ENCODE measurements around the gene RAPGEF1.

The RAPGEF1 gene

DNA sequence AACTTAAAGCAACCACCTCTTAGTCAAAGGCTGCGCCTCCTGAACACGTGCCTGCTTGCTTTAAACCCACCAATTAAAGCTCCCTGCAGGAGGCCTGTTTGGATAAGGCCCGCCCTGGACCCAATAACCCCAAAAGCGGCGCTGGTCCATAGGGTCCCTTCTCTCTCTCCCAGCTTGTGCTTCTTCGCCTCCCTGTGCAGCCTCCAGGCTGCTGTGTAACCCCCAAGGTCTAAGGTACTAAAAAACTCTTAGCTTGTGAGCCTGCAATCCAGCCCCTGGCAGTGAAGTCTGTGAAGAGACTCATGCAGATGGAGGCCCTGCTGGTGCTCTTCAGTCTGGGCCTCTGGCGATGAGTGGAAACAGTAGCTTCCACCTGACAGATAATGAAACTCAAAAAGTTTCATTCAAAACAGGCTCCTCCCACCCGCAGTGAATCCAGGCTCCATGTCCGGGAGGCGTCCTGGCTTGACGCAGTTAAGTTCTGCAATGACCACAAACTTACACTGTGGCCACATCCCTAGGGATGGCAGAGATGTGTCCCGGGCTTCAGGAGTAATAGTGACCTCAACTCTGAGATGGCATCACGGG is 97.3 kb downstream of the RAPGEF1 start:
- Histone ChIP-seq H3K27me3 (ENCODE audit: insufficient read depth, low read length) (no peaks in the 10 kb centered on the region), H3K4me1 (ENCODE audit: insufficient read depth, low read length) (peaks cover 17% of the 10 kb centered on the region), H3K36me3 (ENCODE audit: insufficient read depth, low read depth, low read length) (peaks cover 22% of the 10 kb centered on the region), H3K27ac (ENCODE audit: low read length) (no peak overlapping the region), H3K9me3 (ENCODE audit: insufficient read depth, low read depth, low read length) (no peaks in the 10 kb centered on the region), H3K4me3 (ENCODE audit: low read length) (no peak overlapping the region), H3K9ac (ENCODE audit: low read depth, low read length) (no peak overlapping the region)

- Histone ChIP-seq H3K4me3 (ENCODE audit: low read length) (no peak overlapping the region), H3K27me3 (ENCODE audit: insufficient read depth, low read length) (no peaks in the 10 kb centered on the region), H3K4me1 (ENCODE audit: insufficient read depth, low read length) (peaks cover 17% of the 10 kb centered on the region), H3K27ac (ENCODE audit: low read length) (no peak overlapping the region), H3K36me3 (ENCODE audit: insufficient read depth, low read depth, low read length) (peaks cover 26% of the 10 kb centered on the region), H3K9me3 (ENCODE audit: insufficient read depth, low read depth, low read length) (no peaks in the 10 kb centered on the region), H3K9ac (ENCODE audit: low read depth, low read length) (no peak overlapping the region)
Measured at GRCh38 chr9:131641618-131642495, 98.0 kb downstream of the RAPGEF1 start.

DNA sequence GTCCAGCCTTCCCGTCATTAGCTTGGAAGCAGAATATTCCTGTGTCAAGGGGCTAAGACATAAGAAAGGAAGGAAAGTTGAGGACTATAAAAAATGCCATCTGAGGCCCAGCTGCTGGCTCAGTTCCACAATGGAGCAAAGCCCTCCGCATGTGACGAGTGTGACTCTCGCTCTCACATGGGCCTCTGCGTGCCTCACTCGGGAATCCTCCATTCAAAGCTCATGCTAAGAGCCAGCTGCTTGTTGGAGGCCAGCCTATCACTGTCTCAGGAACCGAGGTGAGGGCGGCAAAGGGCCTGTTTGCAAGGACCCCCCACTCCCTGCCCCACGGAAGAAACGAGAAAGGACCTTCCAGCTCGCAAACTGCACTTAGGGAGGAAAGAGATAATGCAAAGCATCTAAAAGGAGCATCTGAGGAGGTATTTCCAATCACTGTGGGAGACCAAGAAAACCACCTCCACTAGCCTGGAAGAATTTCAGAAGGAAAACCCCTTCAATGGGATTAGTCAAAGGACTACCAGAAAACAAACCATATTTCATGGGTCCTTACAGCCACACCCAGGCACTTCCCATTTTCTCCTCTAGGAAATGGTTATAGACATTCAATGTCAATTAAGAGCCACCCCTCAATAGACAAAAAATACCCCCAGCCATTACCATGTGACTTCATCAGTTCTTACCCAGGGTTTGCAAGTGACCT is 99.3 kb downstream of the RAPGEF1 start:
- Histone ChIP-seq H3K9ac (ENCODE audit: low read depth, low read length) (peak overlapping the region; percentile 4; the same call in 1 of the 2 replicates), H3K4me3 (ENCODE audit: low read length) (no peak overlapping the region), H3K36me3 (ENCODE audit: insufficient read depth, low read depth, low read length) (peaks cover 26% of the 10 kb centered on the region), H3K4me1 (ENCODE audit: insufficient read depth, low read length) (peaks cover 17% of the 10 kb centered on the region), H3K27ac (ENCODE audit: low read length) (no peak overlapping the region), H3K9me3 (ENCODE audit: insufficient read depth, low read depth, low read length) (no peaks in the 10 kb centered on the region), H3K27me3 (ENCODE audit: insufficient read depth, low read length) (no peaks in the 10 kb centered on the region)

- peak overlapping the region; percentile 4; the same call in 1 of the 2 replicates for H3K9ac ChIP-seq (ENCODE audit: low read depth, low read length)
- peaks cover 26% of the 10 kb centered on the region for H3K36me3 ChIP-seq (ENCODE audit: insufficient read depth, low read depth, low read length)
- no peak overlapping the region for H3K4me3 ChIP-seq (ENCODE audit: low read length)
- H3K27me3 ChIP-seq (ENCODE audit: insufficient read depth, low read length), result no peaks in the 10 kb centered on the region
- H3K4me1 ChIP-seq (ENCODE audit: insufficient read depth, low read length), result peaks cover 13% of the 10 kb centered on the region
- no peaks in the 10 kb centered on the region for H3K9me3 ChIP-seq (ENCODE audit: insufficient read depth, low read depth, low read length)
- H3K27ac ChIP-seq (ENCODE audit: low read length), result no peak overlapping the region
Measured at GRCh38 chr9:131639769-131640437, 100.0 kb downstream of the RAPGEF1 start.

GRCh38 chr9:131636593-131636992 is 103.3 kb downstream of the RAPGEF1 start:
- Histone ChIP-seq H3K27ac (ENCODE audit: low read length) (no peak overlapping the region), H3K4me3 (ENCODE audit: low read length) (no peak overlapping the region), H3K27me3 (ENCODE audit: insufficient read depth, low read length) (no peaks in the 10 kb centered on the region), H3K9me3 (ENCODE audit: insufficient read depth, low read depth, low read length) (no peaks in the 10 kb centered on the region), H3K36me3 (ENCODE audit: insufficient read depth, low read depth, low read length) (peaks cover 18% of the 10 kb centered on the region), H3K9ac (ENCODE audit: low read depth, low read length) (no peak overlapping the region), H3K4me1 (ENCODE audit: insufficient read depth, low read length) (peaks cover 9% of the 10 kb centered on the region)

GRCh38 chr9:131635892-131636291 is 104.0 kb downstream of the RAPGEF1 start:
- Histone ChIP-seq H3K9me3 (ENCODE audit: insufficient read depth, low read depth, low read length) (no peaks in the 10 kb centered on the region), H3K27me3 (ENCODE audit: insufficient read depth, low read length) (no peaks in the 10 kb centered on the region), H3K27ac (ENCODE audit: low read length) (no peak overlapping the region), H3K4me1 (ENCODE audit: insufficient read depth, low read length) (peaks cover 9% of the 10 kb centered on the region), H3K9ac (ENCODE audit: low read depth, low read length) (no peak overlapping the region), H3K4me3 (ENCODE audit: low read length) (no peak overlapping the region), H3K36me3 (ENCODE audit: insufficient read depth, low read depth, low read length) (peaks cover 18% of the 10 kb centered on the region)

- Histone ChIP-seq H3K9ac (ENCODE audit: low read depth, low read length) (no peak overlapping the region), H3K9me3 (ENCODE audit: insufficient read depth, low read depth, low read length) (no peaks in the 10 kb centered on the region), H3K4me3 (ENCODE audit: low read length) (no peak overlapping the region), H3K36me3 (ENCODE audit: insufficient read depth, low read depth, low read length) (peaks cover 18% of the 10 kb centered on the region), H3K27ac (ENCODE audit: low read length) (no peak overlapping the region), H3K27me3 (ENCODE audit: insufficient read depth, low read length) (no peaks in the 10 kb centered on the region), H3K4me1 (ENCODE audit: insufficient read depth, low read length) (peaks cover 14% of the 10 kb centered on the region)
Measured at GRCh38 chr9:131635285-131635684, 104.6 kb downstream of the RAPGEF1 start.

GRCh38 chr9:131633491-131634031 is 106.3 kb downstream of the RAPGEF1 start:
- no peak overlapping the region for H3K27ac ChIP-seq (ENCODE audit: low read length)
- peaks cover 14% of the 10 kb centered on the region for H3K36me3 ChIP-seq (ENCODE audit: insufficient read depth, low read depth, low read length)
- no peaks in the 10 kb centered on the region for H3K9me3 ChIP-seq (ENCODE audit: insufficient read depth, low read depth, low read length)
- no peak overlapping the region for H3K4me3 ChIP-seq (ENCODE audit: low read length)
- peaks cover 8% of the 10 kb centered on the region for H3K4me1 ChIP-seq (ENCODE audit: insufficient read depth, low read length)
- H3K27me3 ChIP-seq (ENCODE audit: insufficient read depth, low read length), result no peaks in the 10 kb centered on the region
- H3K9ac ChIP-seq (ENCODE audit: low read depth, low read length), result no peak overlapping the region

DNA sequence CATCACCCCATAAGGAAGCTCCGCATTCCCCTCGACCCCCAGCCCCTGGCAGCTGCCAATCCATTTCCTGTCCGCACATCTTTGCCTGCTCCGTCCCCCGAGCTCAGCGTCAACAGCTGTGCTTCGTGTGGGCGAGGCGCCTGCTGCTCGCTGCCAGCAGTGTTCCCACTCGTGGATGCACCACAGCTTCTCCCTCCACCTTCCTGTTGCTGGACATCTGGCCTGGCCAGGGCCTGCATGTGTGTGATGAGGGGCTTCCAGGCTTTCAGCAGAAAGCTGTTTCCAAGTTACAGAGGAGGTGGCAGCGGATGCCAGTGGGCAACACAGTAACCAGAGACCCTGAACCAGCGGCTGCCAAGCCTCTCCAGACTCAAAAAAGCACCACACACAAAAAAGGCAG is 108.6 kb downstream of the RAPGEF1 start:
- peaks cover 8% of the 10 kb centered on the region for H3K4me1 ChIP-seq (ENCODE audit: insufficient read depth, low read length)
- no peak overlapping the region for H3K9ac ChIP-seq (ENCODE audit: low read depth, low read length)
- no peaks in the 10 kb centered on the region for H3K27me3 ChIP-seq (ENCODE audit: insufficient read depth, low read length)
- H3K27ac ChIP-seq (ENCODE audit: low read length), result no peak overlapping the region
- H3K36me3 ChIP-seq (ENCODE audit: insufficient read depth, low read depth, low read length), result peaks cover 5% of the 10 kb centered on the region; the same call in 1 of the 2 replicates
- H3K9me3 ChIP-seq (ENCODE audit: insufficient read depth, low read depth, low read length), result no peaks in the 10 kb centered on the region
- no peak overlapping the region for H3K4me3 ChIP-seq (ENCODE audit: low read length)

- Histone ChIP-seq H3K27me3 (ENCODE audit: insufficient read depth, low read length) (no peaks in the 10 kb centered on the region), H3K9me3 (ENCODE audit: insufficient read depth, low read depth, low read length) (no peaks in the 10 kb centered on the region), H3K4me3 (ENCODE audit: low read length) (no peak overlapping the region), H3K9ac (ENCODE audit: low read depth, low read length) (no peak overlapping the region), H3K4me1 (ENCODE audit: insufficient read depth, low read length) (peaks cover 8% of the 10 kb centered on the region), H3K36me3 (ENCODE audit: insufficient read depth, low read depth, low read length) (peaks cover 15% of the 10 kb centered on the region), H3K27ac (ENCODE audit: low read length) (no peak overlapping the region)
Measured at GRCh38 chr9:131630205-131630831, 109.6 kb downstream of the RAPGEF1 start.

DNA sequence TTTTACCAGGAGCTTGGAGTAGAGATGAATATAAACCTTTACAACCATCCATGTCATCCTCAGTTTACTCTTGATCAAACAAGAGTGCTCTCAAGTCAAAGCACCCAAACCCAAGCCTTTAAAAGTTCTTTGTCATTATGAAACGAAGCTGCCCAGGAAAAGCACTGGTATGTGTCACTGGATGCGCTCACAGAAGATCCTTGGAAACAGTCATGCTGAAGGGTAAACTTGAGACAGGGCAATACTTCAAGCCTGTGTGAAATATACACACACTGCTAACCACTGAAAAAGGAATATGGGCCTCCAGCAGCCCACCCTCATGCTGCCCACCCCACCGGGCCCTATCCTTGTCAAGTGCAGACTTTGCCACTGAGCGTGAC is 110.1 kb downstream of the RAPGEF1 start:
- Histone ChIP-seq H3K9ac (ENCODE audit: low read depth, low read length) (no peak overlapping the region), H3K4me3 (ENCODE audit: low read length) (no peak overlapping the region), H3K27me3 (ENCODE audit: insufficient read depth, low read length) (no peaks in the 10 kb centered on the region), H3K36me3 (ENCODE audit: insufficient read depth, low read depth, low read length) (peaks cover 20% of the 10 kb centered on the region), H3K4me1 (ENCODE audit: insufficient read depth, low read length) (peaks cover 8% of the 10 kb centered on the region), H3K9me3 (ENCODE audit: insufficient read depth, low read depth, low read length) (no peaks in the 10 kb centered on the region), H3K27ac (ENCODE audit: low read length) (no peak overlapping the region)
